Embryonic facial prominence (tissue), 1 donor: ENCODE results near the gene GRID1.

Experiments
- DNase-seq: peaks from one replicate; pipeline ENCODE4 v3.0.0-alpha.2; 2016; ENCODE audit errors: extremely low spot score

The GRID1 gene

GRCh38 chr10:86370006-86370585 is 3.5 kb upstream of the GRID1 start:
- no peak for DNase-seq

- DNase-seq = no peak
Measured at GRCh38 chr10:86368987-86369386, 2.4 kb upstream of the GRID1 start.

GRCh38 chr10:86368046-86368445 is 1.5 kb upstream of the GRID1 start:
- no peak for DNase-seq

GRCh38 chr10:86367152-86367951 is 757 bp upstream of the GRID1 start:
- DNase-seq = no peak

GRCh38 chr10:86366902-86367151 is 232 bp upstream of the GRID1 start:
- DNase-seq = no peak

GRCh38 chr10:86365346-86366032 is 1.1 kb downstream of the GRID1 start:
- no peak for DNase-seq

GRCh38 chr10:86364491-86365345 is 1.9 kb downstream of the GRID1 start:
- DNase-seq = no peak

GRCh38 chr10:86363833-86364490 is 2.6 kb downstream of the GRID1 start:
- DNase-seq = no peak

- DNase-seq = no peak
Measured at GRCh38 chr10:86363184-86363832, 3.3 kb downstream of the GRID1 start.

GRCh38 chr10:86362586-86363183 is 3.9 kb downstream of the GRID1 start:
- no peak for DNase-seq

- DNase-seq = no peak
Measured at GRCh38 chr10:86362129-86362527, 4.5 kb downstream of the GRID1 start.

- DNase-seq = no peak
Measured at GRCh38 chr10:86361156-86362128, 5.2 kb downstream of the GRID1 start.

- DNase-seq = no peak
Measured at GRCh38 chr10:86360657-86361056, 5.9 kb downstream of the GRID1 start.

- DNase-seq = no peak
Measured at GRCh38 chr10:86359954-86360353, 6.6 kb downstream of the GRID1 start.

- DNase-seq = no peak
Measured at GRCh38 chr10:86359111-86359510, 7.5 kb downstream of the GRID1 start.

- DNase-seq = no peak
Measured at GRCh38 chr10:86357676-86358075, 8.9 kb downstream of the GRID1 start.

- DNase-seq = no peak
Measured at GRCh38 chr10:86357041-86357440, 9.6 kb downstream of the GRID1 start.

- no peak for DNase-seq
Measured at GRCh38 chr10:86356296-86356695, 10.3 kb downstream of the GRID1 start.

GRCh38 chr10:86355571-86356038 is 11.0 kb downstream of the GRID1 start:
- DNase-seq = no peak
